Measurements from ENCODE around the gene CRHR2. TPM values are rescaled to one million over a fixed set of nuclear protein-coding genes. Genes with fewer than 3 reads are reported as not detected.

Gene CRHR2
- total and polyA plus RNA-seq, 2 of the 4 experiments (the other 2 are of a cell fraction), result not detected

DNA sequence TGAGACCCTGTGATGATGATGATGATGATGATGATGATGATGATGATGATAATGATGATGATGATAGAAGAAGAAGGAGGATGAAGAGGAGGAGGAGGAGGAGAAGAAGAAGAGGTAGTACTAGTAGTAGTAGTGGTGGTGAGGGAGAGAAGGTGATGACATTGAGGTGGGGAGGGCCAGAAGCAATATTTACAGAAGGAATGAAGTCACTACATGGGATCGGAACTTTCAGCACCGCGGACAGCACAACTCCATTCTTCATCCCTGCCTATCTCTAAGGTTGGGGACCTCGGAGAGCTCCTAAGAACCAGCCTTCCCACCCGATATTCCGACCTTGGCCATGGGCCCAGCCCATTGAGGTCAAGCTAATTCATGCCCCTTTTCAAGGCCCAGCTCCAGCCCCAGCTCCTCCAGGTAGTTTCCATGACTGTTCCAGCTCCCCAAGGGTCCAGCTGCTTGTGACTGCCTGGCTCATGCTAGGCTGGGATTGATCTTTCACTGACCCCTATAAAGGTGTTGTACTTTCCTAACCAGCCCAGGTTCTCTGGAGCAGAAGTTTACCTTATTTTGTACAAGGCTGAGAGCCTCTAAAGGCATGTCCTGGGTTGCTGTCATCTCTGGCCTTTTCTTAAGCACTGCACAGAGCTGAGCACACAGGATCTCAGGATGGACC, 10.3 kb downstream of the CRHR2 start:
- H3K4ac ChIP-seq (ENCODE audit: low read depth, low read length), result no peak overlapping the region
- H3K9ac ChIP-seq (ENCODE audit: low read depth, low read length), result no peak overlapping the region

More for the DNA sequence above, 10.3 kb downstream of the CRHR2 start:
- Histone ChIP-seq H3K9me3 (ENCODE audit: control insufficient read depth, insufficient read depth, low read length) (peaks cover 2% of the 10 kb centered on the region; the same call in 1 of the 2 replicates), H3K9me1 (ENCODE audit: insufficient read depth, low read length) (no peaks in the 10 kb centered on the region), H3K23ac (ENCODE audit: low read depth, low read length) (no peak overlapping the region), H2AFZ (replicated peaks; ENCODE audit: low read length, poor library complexity) (peak overlapping the region; percentile 2), H3K14ac (replicated peaks; ENCODE audit: low read depth, low read length) (no peak overlapping the region), H3K36me3 (ENCODE audit: control insufficient read depth, insufficient read depth, low read length) (no peaks in the 10 kb centered on the region), H2BK120ac (ENCODE audit: low read depth, low read length) (no peak overlapping the region), H2AK5ac (ENCODE audit: low read depth, low read length) (no peak overlapping the region), H4K91ac (ENCODE audit: insufficient read depth, low read depth, low read length) (no peak overlapping the region), H3K27ac (ENCODE audit: insufficient read depth, low read length) (no peak overlapping the region), H2BK5ac (ENCODE audit: low read depth, low read length, poor library complexity, severe bottlenecking) (no peak overlapping the region), H2AK9ac (replicated peaks; ENCODE audit: low read depth, low read length, poor library complexity) (no peak overlapping the region), H3K4me2 (ENCODE audit: low read depth, low read length) (no peak overlapping the region), H3K18ac (ENCODE audit: low read depth, low read length) (no peak overlapping the region), H2BK15ac (ENCODE audit: low read depth, low read length) (no peak overlapping the region), H3K27me3 (ENCODE audit: control insufficient read depth, insufficient read depth, low read length) (peaks cover 19% of the 10 kb centered on the region), H3K4me3 (ENCODE audit: insufficient read depth, low read depth, low read length) (no peak overlapping the region), H3K4me1 (ENCODE audit: control insufficient read depth, insufficient read depth, low read length) (no peaks in the 10 kb centered on the region), H4K20me1 (ENCODE audit: insufficient read depth, low read length) (no peaks in the 10 kb centered on the region), H3K56ac (ENCODE audit: extremely low read depth, insufficient read depth, low read length) (no peak overlapping the region), H2BK20ac (ENCODE audit: low read depth, low read length) (no peak overlapping the region), H4K8ac (ENCODE audit: low read depth in 2 of 2, low read length in 2 of 2) (no peak overlapping the region), H3K79me1 (ENCODE audit: low read depth in 1 of 2, low read length in 2 of 2) (no peaks in the 10 kb centered on the region), H4K5ac (ENCODE audit: low read depth, low read length) (no peak overlapping the region)
- TF ChIP-seq MXI1 (IDR thresholded peaks at IDR 0.05; ENCODE audit: borderline replicate concordance, low read depth, low read length) (peak; percentile 58; the same call in 1 of the 2 replicates), RCOR1 (IDR thresholded peaks at IDR 0.05; ENCODE audit: insufficient replicate concordance, low read length) (peak; percentile 94), MAZ (IDR thresholded peaks at IDR 0.05; ENCODE audit: borderline replicate concordance, low read depth, low read length) (no peak), ELK1 (IDR thresholded peaks at IDR 0.05; ENCODE audit: borderline replicate concordance, low read depth, low read length) (no peak), POLR2A (IDR thresholded peaks at IDR 0.05; ENCODE audit: low read depth, low read length) (no peak)
- TF ChIP-seq, protein P1, sequence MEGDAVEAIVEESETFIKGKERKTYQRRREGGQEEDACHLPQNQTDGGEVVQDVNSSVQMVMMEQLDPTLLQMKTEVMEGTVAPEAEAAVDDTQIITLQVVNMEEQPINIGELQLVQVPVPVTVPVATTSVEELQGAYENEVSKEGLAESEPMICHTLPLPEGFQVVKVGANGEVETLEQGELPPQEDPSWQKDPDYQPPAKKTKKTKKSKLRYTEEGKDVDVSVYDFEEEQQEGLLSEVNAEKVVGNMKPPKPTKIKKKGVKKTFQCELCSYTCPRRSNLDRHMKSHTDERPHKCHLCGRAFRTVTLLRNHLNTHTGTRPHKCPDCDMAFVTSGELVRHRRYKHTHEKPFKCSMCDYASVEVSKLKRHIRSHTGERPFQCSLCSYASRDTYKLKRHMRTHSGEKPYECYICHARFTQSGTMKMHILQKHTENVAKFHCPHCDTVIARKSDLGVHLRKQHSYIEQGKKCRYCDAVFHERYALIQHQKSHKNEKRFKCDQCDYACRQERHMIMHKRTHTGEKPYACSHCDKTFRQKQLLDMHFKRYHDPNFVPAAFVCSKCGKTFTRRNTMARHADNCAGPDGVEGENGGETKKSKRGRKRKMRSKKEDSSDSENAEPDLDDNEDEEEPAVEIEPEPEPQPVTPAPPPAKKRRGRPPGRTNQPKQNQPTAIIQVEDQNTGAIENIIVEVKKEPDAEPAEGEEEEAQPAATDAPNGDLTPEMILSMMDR (conservative IDR thresholded peaks at IDR 0.05; ENCODE audit: low read depth, low read length), result no peak
- CTCF ChIA-PET, result no interaction called here
- in situ Hi-C loops (cut with MboI; ENCODE audit: low sequenced_read_pairs) (no loop called here), dilution Hi-C loops (cut with HindIII; ENCODE audit: low sequenced_read_pairs, unreplicated experiment) (no loop called here), intact Hi-C loops (cut with micrococcal nuclease) (no loop called here)
- no TSS peak for BruUV-seq (replicated peaks)
- POLR2A ChIA-PET (ENCODE audit: unreplicated experiment), result no interaction called here
- WGBS, 2 experiments (ENCODE audit: extremely low coverage in 2 of 2, insufficient read length in 1 of 2), result 0% methylated on average over 1 of the region's 6 CpGs; no CpG with 5 or more reads in 1 of the 2 experiments
- peak; percentile 85 for ATAC-seq (ENCODE audit: low read depth)
- peak; percentile 73 for DNase-seq
